Measurements from ENCODE around the gene VSIG4. TPM values are rescaled to one million over a fixed set of nuclear protein-coding genes. Genes with fewer than 3 reads are reported as not detected.

Gene VSIG4
- total RNA-seq, 1 experiment from 2014 or later, result 0.10 TPM

DNA sequence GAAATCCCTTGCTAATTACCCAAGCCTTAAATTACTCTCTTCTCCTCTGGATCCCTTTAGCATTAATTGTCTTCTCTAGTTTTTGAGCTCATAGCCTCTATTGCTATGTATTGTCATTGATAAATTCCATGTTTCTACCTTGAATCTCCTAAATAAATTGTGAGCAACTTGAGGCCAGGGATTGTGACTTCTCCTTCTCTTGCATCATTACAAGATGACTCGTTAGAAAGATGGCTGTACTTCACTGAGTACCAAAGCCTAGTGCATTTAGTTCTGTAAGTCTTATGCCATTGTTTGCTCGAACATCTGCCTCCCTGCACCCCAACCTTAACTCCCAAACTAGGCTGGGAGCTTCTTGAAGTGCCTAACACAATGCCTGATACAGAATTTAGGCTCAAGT is 15.3 kb downstream of the VSIG4 start:
- no peak for ATAC-seq
- H3K36me3 ChIP-seq (ENCODE audit: control insufficient read depth, insufficient read depth, low read length), result no peaks in the 10 kb centered on the region

DNA sequence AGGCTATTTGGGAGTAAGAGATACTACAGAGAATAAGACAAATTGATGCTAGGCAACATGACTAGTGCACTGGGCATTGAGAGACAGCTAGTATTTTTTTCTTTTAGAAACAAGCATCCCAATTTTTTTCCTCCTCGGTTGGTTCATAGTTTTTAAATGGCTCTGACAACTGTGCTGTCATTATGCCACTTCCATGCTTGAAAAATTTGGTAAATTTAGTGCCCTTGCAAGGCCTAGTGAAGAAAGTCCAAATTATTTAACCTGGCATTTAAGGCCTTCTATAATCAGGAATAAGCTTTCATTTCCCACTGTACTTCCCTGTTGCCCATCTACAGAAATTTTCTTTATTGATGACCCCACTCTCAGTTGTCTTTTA is 15.8 kb downstream of the VSIG4 start:
- TF ChIP-seq, protein P1, sequence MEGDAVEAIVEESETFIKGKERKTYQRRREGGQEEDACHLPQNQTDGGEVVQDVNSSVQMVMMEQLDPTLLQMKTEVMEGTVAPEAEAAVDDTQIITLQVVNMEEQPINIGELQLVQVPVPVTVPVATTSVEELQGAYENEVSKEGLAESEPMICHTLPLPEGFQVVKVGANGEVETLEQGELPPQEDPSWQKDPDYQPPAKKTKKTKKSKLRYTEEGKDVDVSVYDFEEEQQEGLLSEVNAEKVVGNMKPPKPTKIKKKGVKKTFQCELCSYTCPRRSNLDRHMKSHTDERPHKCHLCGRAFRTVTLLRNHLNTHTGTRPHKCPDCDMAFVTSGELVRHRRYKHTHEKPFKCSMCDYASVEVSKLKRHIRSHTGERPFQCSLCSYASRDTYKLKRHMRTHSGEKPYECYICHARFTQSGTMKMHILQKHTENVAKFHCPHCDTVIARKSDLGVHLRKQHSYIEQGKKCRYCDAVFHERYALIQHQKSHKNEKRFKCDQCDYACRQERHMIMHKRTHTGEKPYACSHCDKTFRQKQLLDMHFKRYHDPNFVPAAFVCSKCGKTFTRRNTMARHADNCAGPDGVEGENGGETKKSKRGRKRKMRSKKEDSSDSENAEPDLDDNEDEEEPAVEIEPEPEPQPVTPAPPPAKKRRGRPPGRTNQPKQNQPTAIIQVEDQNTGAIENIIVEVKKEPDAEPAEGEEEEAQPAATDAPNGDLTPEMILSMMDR (IDR thresholded peaks at IDR 0.05), result no peak
- TF ChIP-seq TCF7L2 (IDR thresholded peaks at IDR 0.05; ENCODE audit: low read depth, low read length), result no peak
- DNase-seq (ENCODE audit: low read depth, low spot score) (no peak), ATAC-seq (no peak)
- Histone ChIP-seq H3K4me1 (ENCODE audit: control insufficient read depth, insufficient read depth, low read length) (no peaks in the 10 kb centered on the region), H3K36me3 (ENCODE audit: control insufficient read depth, insufficient read depth, low read length) (no peaks in the 10 kb centered on the region), H3K4me3 (ENCODE audit: low read depth in 2 of 2, low read length in 2 of 2) (no peak overlapping the region), H3K9me3 (ENCODE audit: control insufficient read depth, insufficient read depth, low read depth, low read length) (no peaks in the 10 kb centered on the region), H3K27ac (ENCODE audit: low read length) (no peak overlapping the region), H3K27me3 (ENCODE audit: control insufficient read depth, insufficient read depth, low read length) (no peaks in the 10 kb centered on the region)
- ChIA-PET CTCF (interaction anchor here (0.6 kb wide), 1 partner anchor 237 kb away, joined by 5 read pairs; no protein-coding TSS in a partner anchor), POLR2A (no interaction called here)
- intact Hi-C loops (cut with micrococcal nuclease; ENCODE audit: unreplicated experiment), result no loop called here
- in situ Hi-C loops (cut with HindIII; ENCODE audit: low pct_unique_long_range_greater_than_20kb, low sequenced_read_pairs), result no loop called here
- BruUV-seq (replicated peaks), result no TSS peak

More for the DNA sequence above, 15.3 kb downstream of the VSIG4 start:
- TF ChIP-seq SIN3A (IDR thresholded peaks at IDR 0.05; ENCODE audit: borderline replicate concordance, insufficient read depth, low read depth, low read length) (no peak), TCF7L2 (IDR thresholded peaks at IDR 0.05; ENCODE audit: low read depth, low read length) (no peak), POLR2AphosphoS5 (IDR thresholded peaks at IDR 0.05; ENCODE audit: low read depth, low read length) (no peak)
- TF ChIP-seq, protein P1 (IDR thresholded peaks at IDR 0.05), result no peak
- TF ChIP-seq, protein P2, sequence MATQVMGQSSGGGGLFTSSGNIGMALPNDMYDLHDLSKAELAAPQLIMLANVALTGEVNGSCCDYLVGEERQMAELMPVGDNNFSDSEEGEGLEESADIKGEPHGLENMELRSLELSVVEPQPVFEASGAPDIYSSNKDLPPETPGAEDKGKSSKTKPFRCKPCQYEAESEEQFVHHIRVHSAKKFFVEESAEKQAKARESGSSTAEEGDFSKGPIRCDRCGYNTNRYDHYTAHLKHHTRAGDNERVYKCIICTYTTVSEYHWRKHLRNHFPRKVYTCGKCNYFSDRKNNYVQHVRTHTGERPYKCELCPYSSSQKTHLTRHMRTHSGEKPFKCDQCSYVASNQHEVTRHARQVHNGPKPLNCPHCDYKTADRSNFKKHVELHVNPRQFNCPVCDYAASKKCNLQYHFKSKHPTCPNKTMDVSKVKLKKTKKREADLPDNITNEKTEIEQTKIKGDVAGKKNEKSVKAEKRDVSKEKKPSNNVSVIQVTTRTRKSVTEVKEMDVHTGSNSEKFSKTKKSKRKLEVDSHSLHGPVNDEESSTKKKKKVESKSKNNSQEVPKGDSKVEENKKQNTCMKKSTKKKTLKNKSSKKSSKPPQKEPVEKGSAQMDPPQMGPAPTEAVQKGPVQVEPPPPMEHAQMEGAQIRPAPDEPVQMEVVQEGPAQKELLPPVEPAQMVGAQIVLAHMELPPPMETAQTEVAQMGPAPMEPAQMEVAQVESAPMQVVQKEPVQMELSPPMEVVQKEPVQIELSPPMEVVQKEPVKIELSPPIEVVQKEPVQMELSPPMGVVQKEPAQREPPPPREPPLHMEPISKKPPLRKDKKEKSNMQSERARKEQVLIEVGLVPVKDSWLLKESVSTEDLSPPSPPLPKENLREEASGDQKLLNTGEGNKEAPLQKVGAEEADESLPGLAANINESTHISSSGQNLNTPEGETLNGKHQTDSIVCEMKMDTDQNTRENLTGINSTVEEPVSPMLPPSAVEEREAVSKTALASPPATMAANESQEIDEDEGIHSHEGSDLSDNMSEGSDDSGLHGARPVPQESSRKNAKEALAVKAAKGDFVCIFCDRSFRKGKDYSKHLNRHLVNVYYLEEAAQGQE (IDR thresholded peaks at IDR 0.05; ENCODE audit: insufficient read depth in 1 of 2, low read depth in 2 of 2, low read length in 1 of 2), result no peak
- no peak for DNase-seq (ENCODE audit: low read depth, low spot score)
- Histone ChIP-seq H3K27ac (ENCODE audit: low read length) (no peak overlapping the region), H3K4me1 (ENCODE audit: control insufficient read depth, insufficient read depth, low read length) (no peaks in the 10 kb centered on the region), H3K9me3 (ENCODE audit: control insufficient read depth, insufficient read depth, low read depth, low read length) (no peaks in the 10 kb centered on the region), H3K4me3 (ENCODE audit: low read depth in 2 of 2, low read length in 2 of 2) (no peak overlapping the region), H3K27me3 (ENCODE audit: control insufficient read depth, insufficient read depth, low read length) (no peaks in the 10 kb centered on the region)
- ChIA-PET CTCF (no interaction called here), POLR2A (no interaction called here)
- intact Hi-C loops (cut with micrococcal nuclease; ENCODE audit: unreplicated experiment) (no loop called here), in situ Hi-C loops (cut with HindIII; ENCODE audit: low pct_unique_long_range_greater_than_20kb, low sequenced_read_pairs) (no loop called here)
- BruUV-seq (replicated peaks), result no TSS peak

Measured in Panc1 (cell line).